GM06990 (cell line): Measurements from ENCODE around the gene COL2A1.

Source experiments
- DNase-seq: peaks from one replicate; pipeline ENCODE4 v3.0.0-alpha.2; 2011; ENCODE audit not compliant: insufficient read length; ENCODE audit errors: extremely low read depth
- H3K27me3 ChIP-seq: replicated peaks from 2 replicates; pipeline ENCODE4 v1.6.0; 2011; ENCODE audit warnings: low read length; ENCODE audit not compliant: control insufficient read depth, insufficient read depth
- H3K36me3 ChIP-seq: 2 replicates; pipeline ENCODE4 v1.5.1; 2011; ENCODE audit warnings: low read length; ENCODE audit not compliant: control insufficient read depth, insufficient read depth
- H3K4me3 ChIP-seq: replicated peaks from 2 replicates; pipeline ENCODE4 v1.5.1; 2011; ENCODE audit warnings: low read depth, mild to moderate bottlenecking, control low read depth, low read length
- TF ChIP-seq, protein P1 (sequence below): IDR thresholded peaks from 2 replicates; pipeline ENCODE4 v1.5.1; 2011; ENCODE audit warnings: low read length, control low read depth, mild to moderate bottlenecking, inconsistent platforms; ENCODE audit not compliant: insufficient read depth, poor library complexity, severe bottlenecking

Gene COL2A1

DNA sequence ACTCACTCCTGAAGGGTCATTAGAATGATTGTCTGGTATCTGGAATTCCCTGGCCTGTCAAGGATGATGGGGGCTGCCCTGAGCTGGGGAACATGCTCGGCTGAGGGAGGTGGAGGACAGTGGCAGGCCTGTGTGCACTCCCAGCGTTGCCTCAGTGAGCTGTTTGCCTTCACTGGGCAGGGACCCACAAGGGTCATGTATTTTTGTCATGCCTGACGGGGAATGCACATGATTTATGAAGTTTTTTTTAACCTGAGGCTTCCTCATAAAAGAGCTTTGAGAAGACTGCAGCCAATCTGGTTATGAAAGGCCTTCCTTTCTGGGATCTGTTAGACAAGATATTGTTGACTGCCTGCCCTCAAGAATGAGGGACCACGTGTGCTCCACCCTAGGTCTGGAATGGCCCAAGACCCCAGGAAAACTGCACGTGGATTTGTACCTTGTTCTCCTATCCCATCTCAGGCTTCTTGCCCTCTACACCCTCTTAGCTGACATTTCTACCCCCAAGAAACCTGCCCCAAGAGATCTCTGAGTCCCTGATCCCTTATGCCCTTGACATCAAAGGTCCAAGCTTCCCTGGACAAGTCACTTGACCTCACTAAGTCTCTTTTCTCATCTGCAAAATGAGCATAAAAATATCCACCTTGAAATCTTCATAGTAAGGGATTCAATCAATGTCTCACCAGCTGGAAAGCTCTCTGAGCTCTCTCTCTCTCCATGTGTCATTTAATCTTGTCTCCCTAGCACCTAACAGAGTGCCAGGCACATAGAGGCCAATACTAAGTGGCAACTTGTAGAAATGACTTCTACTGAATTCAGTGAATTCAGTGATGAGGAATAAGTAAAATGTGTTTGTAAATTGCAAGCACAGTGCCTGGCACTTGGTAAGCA is 24.5 kb upstream of the COL2A1 start:
- DNase-seq, result no peak
- no peak overlapping the region for H3K4me3 ChIP-seq
- H3K27me3 ChIP-seq, result no peaks in the 10 kb centered on the region
- TF ChIP-seq, protein P1, sequence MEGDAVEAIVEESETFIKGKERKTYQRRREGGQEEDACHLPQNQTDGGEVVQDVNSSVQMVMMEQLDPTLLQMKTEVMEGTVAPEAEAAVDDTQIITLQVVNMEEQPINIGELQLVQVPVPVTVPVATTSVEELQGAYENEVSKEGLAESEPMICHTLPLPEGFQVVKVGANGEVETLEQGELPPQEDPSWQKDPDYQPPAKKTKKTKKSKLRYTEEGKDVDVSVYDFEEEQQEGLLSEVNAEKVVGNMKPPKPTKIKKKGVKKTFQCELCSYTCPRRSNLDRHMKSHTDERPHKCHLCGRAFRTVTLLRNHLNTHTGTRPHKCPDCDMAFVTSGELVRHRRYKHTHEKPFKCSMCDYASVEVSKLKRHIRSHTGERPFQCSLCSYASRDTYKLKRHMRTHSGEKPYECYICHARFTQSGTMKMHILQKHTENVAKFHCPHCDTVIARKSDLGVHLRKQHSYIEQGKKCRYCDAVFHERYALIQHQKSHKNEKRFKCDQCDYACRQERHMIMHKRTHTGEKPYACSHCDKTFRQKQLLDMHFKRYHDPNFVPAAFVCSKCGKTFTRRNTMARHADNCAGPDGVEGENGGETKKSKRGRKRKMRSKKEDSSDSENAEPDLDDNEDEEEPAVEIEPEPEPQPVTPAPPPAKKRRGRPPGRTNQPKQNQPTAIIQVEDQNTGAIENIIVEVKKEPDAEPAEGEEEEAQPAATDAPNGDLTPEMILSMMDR, result no peak
- H3K36me3 ChIP-seq, result no peaks in the 10 kb centered on the region

DNA sequence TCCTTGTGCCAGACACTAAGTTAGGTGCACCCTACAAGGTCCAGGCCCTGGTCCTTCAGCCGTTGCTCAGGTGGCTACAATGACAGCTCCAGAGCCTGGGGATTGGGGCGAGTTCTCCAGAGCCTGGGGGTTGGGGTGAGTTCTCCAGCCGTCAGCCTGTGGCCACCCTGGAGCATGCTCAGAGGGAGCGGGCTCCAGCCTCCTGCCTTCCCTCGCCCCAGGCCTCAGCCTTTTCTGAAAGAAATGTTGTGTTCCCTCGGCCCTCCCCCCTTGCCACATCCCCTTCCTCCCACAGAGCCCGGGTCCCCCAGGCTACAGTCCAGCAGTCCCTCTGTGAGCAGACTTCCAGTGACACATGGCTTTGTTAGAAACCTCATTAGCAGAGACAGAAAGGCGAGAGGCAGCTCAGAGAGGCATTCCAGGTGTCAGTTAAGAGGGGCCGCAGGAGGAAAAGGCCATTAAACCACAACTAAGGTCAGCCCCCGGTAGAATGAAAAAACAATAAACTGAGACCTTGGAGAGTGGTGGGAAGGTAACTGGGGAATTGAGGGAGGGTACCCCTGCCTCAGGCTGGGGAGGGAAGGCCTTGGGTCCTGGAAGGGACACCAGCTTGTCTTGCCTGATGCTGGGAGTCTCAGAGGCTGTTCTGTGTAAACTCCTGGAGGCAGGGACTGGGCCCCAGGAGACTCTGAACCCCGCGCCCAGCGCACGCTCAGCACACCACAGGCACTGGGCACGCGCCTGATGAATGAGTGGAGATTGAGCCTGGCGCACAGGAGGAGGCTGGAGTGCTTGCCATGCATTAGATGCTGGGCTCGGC is 23.1 kb upstream of the COL2A1 start:
- no peak for DNase-seq
- H3K36me3 ChIP-seq, result no peaks in the 10 kb centered on the region
- H3K4me3 ChIP-seq, result no peak overlapping the region
- TF ChIP-seq, protein P1, result no peak
- H3K27me3 ChIP-seq, result peaks cover 1% of the 10 kb centered on the region; the same call in 1 of the 2 replicates

DNA sequence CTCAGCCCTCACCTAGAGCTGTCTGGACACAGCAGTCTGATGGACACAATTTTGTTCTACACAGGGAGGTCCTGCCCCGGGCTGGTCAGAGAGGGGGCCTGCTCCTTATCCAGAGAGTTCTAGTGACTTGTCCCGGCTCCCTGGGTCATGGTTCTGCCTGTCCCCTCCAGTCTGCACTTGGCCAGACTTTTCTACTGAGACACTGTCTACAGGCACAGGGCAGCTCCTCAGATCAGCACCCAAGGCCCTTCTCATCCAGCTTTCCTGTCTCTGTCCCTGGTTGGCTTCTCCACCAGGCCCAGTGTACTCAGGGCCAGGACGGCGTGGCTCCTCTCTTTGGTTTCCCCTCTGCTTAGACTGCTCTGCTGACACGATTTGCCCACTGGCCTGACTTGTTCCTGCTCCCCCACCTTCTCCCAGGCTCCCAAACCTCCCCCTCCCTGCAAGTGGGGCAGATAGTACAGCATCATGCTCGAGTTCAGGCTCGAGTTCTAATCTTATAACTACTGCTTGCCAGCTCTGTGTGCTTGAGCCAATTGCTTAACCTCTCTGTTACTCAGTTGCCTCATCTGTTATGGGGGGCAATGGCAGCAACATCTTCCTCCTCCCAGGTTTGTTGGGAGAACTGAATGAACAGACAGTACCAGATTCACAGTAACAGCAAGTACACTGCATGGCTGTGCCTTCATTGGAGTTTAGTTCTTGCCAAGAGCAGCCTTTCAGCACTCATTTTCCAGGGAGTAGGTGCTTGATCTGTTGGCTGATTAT is 22.0 kb upstream of the COL2A1 start:
- TF ChIP-seq, protein P1, result no peak
- peaks cover 1% of the 10 kb centered on the region; the same call in 1 of the 2 replicates for H3K27me3 ChIP-seq
- H3K36me3 ChIP-seq, result no peaks in the 10 kb centered on the region
- no peak for DNase-seq
- H3K4me3 ChIP-seq, result no peak overlapping the region

DNA sequence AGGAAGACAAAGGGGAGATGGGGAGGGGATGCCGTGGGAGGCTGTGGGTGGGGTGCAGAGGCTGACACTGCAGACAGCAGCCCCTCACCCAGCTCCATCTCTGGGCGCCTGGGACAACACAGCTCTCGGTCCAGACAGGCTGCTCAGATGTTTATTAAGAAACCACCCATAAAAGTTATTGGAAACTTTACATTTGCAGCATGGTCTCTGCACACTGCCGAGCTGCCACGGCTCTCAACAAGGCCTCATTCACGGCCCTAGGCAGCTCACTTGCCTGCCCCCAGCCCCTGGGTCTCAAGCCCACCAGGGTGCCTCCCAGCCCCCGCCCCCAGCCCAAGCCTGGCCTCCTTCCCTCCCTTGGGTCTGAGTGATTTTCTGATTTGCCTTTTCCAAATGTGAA is 21.0 kb upstream of the COL2A1 start:
- Histone ChIP-seq H3K4me3 (no peak overlapping the region), H3K27me3 (peaks cover 1% of the 10 kb centered on the region; the same call in 1 of the 2 replicates), H3K36me3 (no peaks in the 10 kb centered on the region)
- TF ChIP-seq, protein P1, result no peak
- DNase-seq, result no peak

DNA sequence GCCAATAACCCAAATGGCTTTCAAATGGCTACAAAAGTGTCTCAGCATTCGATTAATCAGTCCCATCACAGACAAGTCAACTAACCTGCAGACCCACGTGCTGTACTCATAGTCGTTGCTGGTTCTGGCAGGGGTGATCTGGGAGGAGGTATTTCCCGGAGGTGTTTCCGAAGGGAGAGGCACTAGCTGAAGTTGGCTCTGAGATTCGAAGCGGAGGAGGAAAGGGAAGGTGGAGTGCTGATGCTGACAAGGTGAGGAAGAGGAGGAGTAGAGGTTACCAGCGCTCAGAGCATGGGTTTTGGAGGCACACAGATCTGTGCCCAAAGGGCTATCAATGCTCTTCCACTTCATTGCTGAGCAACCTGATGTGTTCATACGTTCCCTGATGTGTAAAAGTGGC is 20.5 kb upstream of the COL2A1 start:
- H3K36me3 ChIP-seq, result no peaks in the 10 kb centered on the region
- TF ChIP-seq, protein P1, result no peak
- H3K27me3 ChIP-seq, result peaks cover 1% of the 10 kb centered on the region; the same call in 1 of the 2 replicates
- DNase-seq, result no peak
- no peak overlapping the region for H3K4me3 ChIP-seq
